K562 (cell line): ENCODE data around the gene SLC16A6. TPM values are rescaled to one million over a fixed set of nuclear protein-coding genes. Genes with fewer than 3 reads are reported as not detected.

Experiments
- ETV1 ChIP-seq: fragments of 450-650 bp; conservative IDR thresholded peaks from 2 replicates; pipeline ENCODE4 v1.6.1; 2016; ENCODE audit warnings: missing genetic modification characterization, control low read depth, low read depth, missing compliant biosample characterization
- FOSL1 ChIP-seq: fragments of 200-800 bp; sonication (Bioruptor generic); conservative IDR thresholded peaks from 2 replicates; pipeline ENCODE4 v1.6.1; 2016; ENCODE audit warnings: missing genetic modification characterization, missing compliant biosample characterization
- KDM5B ChIP-seq: fragments of 200-600 bp; sonication (generic); IDR thresholded peaks from 2 replicates; pipeline ENCODE4 v1.6.1; 2012; ENCODE audit warnings: low read depth, mild to moderate bottlenecking, moderate library complexity, low read length, control low read depth, inconsistent platforms; ENCODE audit not compliant: insufficient replicate concordance
- RNF2 ChIP-seq: sonication (generic); IDR thresholded peaks from 2 replicates; pipeline ENCODE4 v1.6.1; 2016
- polyA plus RNA-seq, 8 experiments: library from polyadenylated mRNA; depleted of rRNA in 4 of 8; stranded (reverse) in 5 of 8; unstranded in 3 of 8; fragments of >200 nt; fragmentation: Nextera tagmentation in 2 of 8; fragmentation: Illumina TruSeq in 1 of 8; extraction: Ambion mirVana in 2 of 8; extraction: Trizol in 1 of 8; gene quantifications; 2 replicates each; pipeline versions ENCODE4 v1.2.1 to v1.2.3, GENCODE V29; 2011 to 2014; ENCODE audit warnings: inconsistent platforms in 1 of 8, missing spikeins in 1 of 8
- total RNA-seq, 7 experiments: library from RNA; depleted of rRNA in 6 of 7; stranded (reverse); fragments of >200 nt in 6 of 7; fragmentation: Illumina TruSeq in 2 of 7; extraction: Trizol in 2 of 7; gene quantifications; 2 replicates each; pipeline versions ENCODE4 v1.2.1 to v1.2.3, GENCODE V29; 2011 to 2021; ENCODE audit warnings: low replicate concordance in 1 of 7
- TF ChIP-seq, protein P1 (sequence below): fragments of 450-650 bp; IDR thresholded peaks from 2 replicates; pipeline ENCODE4 v1.6.1; 2016; ENCODE audit warnings: mild to moderate bottlenecking, moderate library complexity
- TF ChIP-seq, protein P2 (sequence below): fragments of 250-450 bp; sonication (Bioruptor Pico); IDR thresholded peaks from 2 replicates; pipeline ENCODE4 v1.4.0; 2020; ENCODE audit warnings: mild to moderate bottlenecking, moderate library complexity
- TF ChIP-seq, protein P3 (sequence below): fragments of 450-650 bp; IDR thresholded peaks from 2 replicates; pipeline ENCODE4 v1.6.1; 2017; ENCODE audit warnings: antibody characterized with exemption, mild to moderate bottlenecking

SLC16A6 gene
- total and polyA plus RNA-seq, 9 of the 15 experiments (the other 6 are each of a cell fraction or from before 2014, with no cell fraction given), result 0.05 to 0.31 (median 0.15) TPM

DNA sequence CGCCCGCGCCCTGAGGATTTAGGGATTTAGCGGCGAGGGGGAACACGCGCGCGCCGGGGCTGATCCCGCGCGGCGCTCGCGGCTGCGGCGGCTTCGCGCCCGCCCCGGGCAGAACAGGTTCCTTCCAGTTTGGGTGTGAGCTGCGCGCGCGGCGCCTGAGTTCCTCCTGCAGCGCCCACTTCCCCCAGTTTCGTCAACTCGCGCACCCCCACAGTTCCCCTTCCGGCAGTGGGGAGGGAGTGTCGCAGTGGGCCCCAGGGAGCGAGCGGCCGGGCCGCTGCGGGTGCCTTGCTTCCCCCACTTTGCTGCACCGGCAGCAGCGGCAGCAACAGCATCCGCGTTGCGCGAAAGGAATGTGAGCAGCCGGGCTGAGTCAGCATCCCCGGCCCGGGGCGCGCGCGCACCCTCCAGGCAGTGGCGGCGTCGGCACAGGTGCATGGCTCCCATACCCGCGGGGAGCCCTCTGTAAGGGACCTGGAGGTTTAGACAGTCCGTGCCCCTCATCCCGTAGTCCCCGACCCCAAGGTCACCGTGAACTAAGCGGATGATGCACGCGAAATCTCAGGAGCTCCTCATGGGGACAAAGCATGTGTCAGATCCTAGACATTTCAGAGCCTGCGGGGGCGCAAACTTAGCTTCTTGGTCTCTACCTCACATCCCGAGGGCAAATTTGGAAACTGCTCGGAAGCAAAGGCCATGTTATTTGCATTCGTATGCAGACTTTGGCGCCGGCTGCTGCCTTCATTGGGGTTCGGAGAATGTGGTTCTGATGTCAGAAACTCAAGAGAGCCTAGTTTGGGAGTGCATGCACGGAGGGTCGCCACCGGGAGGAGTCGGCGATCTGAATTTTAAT lies 1.1 kb upstream of the SLC16A6 start (continued):
- TF ChIP-seq, protein P1, sequence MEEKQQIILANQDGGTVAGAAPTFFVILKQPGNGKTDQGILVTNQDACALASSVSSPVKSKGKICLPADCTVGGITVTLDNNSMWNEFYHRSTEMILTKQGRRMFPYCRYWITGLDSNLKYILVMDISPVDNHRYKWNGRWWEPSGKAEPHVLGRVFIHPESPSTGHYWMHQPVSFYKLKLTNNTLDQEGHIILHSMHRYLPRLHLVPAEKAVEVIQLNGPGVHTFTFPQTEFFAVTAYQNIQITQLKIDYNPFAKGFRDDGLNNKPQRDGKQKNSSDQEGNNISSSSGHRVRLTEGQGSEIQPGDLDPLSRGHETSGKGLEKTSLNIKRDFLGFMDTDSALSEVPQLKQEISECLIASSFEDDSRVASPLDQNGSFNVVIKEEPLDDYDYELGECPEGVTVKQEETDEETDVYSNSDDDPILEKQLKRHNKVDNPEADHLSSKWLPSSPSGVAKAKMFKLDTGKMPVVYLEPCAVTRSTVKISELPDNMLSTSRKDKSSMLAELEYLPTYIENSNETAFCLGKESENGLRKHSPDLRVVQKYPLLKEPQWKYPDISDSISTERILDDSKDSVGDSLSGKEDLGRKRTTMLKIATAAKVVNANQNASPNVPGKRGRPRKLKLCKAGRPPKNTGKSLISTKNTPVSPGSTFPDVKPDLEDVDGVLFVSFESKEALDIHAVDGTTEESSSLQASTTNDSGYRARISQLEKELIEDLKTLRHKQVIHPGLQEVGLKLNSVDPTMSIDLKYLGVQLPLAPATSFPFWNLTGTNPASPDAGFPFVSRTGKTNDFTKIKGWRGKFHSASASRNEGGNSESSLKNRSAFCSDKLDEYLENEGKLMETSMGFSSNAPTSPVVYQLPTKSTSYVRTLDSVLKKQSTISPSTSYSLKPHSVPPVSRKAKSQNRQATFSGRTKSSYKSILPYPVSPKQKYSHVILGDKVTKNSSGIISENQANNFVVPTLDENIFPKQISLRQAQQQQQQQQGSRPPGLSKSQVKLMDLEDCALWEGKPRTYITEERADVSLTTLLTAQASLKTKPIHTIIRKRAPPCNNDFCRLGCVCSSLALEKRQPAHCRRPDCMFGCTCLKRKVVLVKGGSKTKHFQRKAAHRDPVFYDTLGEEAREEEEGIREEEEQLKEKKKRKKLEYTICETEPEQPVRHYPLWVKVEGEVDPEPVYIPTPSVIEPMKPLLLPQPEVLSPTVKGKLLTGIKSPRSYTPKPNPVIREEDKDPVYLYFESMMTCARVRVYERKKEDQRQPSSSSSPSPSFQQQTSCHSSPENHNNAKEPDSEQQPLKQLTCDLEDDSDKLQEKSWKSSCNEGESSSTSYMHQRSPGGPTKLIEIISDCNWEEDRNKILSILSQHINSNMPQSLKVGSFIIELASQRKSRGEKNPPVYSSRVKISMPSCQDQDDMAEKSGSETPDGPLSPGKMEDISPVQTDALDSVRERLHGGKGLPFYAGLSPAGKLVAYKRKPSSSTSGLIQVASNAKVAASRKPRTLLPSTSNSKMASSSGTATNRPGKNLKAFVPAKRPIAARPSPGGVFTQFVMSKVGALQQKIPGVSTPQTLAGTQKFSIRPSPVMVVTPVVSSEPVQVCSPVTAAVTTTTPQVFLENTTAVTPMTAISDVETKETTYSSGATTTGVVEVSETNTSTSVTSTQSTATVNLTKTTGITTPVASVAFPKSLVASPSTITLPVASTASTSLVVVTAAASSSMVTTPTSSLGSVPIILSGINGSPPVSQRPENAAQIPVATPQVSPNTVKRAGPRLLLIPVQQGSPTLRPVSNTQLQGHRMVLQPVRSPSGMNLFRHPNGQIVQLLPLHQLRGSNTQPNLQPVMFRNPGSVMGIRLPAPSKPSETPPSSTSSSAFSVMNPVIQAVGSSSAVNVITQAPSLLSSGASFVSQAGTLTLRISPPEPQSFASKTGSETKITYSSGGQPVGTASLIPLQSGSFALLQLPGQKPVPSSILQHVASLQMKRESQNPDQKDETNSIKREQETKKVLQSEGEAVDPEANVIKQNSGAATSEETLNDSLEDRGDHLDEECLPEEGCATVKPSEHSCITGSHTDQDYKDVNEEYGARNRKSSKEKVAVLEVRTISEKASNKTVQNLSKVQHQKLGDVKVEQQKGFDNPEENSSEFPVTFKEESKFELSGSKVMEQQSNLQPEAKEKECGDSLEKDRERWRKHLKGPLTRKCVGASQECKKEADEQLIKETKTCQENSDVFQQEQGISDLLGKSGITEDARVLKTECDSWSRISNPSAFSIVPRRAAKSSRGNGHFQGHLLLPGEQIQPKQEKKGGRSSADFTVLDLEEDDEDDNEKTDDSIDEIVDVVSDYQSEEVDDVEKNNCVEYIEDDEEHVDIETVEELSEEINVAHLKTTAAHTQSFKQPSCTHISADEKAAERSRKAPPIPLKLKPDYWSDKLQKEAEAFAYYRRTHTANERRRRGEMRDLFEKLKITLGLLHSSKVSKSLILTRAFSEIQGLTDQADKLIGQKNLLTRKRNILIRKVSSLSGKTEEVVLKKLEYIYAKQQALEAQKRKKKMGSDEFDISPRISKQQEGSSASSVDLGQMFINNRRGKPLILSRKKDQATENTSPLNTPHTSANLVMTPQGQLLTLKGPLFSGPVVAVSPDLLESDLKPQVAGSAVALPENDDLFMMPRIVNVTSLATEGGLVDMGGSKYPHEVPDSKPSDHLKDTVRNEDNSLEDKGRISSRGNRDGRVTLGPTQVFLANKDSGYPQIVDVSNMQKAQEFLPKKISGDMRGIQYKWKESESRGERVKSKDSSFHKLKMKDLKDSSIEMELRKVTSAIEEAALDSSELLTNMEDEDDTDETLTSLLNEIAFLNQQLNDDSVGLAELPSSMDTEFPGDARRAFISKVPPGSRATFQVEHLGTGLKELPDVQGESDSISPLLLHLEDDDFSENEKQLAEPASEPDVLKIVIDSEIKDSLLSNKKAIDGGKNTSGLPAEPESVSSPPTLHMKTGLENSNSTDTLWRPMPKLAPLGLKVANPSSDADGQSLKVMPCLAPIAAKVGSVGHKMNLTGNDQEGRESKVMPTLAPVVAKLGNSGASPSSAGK, result peak; percentile 77
- TF ChIP-seq RNF2 (no peak), ETV1 (tag) (peak; percentile 84), FOSL1 (tag) (peak; percentile 53), KDM5B (peak; percentile 75)
- TF ChIP-seq, protein P2, sequence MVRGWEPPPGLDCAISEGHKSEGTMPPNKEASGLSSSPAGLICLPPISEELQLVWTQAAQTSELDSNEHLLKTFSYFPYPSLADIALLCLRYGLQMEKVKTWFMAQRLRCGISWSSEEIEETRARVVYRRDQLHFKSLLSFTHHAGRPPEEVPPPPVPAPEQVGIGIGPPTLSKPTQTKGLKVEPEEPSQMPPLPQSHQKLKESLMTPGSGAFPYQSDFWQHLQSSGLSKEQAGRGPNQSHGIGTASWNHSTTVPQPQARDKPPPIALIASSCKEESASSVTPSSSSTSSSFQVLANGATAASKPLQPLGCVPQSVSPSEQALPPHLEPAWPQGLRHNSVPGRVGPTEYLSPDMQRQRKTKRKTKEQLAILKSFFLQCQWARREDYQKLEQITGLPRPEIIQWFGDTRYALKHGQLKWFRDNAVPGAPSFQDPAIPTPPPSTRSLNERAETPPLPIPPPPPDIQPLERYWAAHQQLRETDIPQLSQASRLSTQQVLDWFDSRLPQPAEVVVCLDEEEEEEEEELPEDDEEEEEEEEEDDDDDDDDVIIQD (CRISPR knock-in tag), result no peak
- TF ChIP-seq, protein P3, sequence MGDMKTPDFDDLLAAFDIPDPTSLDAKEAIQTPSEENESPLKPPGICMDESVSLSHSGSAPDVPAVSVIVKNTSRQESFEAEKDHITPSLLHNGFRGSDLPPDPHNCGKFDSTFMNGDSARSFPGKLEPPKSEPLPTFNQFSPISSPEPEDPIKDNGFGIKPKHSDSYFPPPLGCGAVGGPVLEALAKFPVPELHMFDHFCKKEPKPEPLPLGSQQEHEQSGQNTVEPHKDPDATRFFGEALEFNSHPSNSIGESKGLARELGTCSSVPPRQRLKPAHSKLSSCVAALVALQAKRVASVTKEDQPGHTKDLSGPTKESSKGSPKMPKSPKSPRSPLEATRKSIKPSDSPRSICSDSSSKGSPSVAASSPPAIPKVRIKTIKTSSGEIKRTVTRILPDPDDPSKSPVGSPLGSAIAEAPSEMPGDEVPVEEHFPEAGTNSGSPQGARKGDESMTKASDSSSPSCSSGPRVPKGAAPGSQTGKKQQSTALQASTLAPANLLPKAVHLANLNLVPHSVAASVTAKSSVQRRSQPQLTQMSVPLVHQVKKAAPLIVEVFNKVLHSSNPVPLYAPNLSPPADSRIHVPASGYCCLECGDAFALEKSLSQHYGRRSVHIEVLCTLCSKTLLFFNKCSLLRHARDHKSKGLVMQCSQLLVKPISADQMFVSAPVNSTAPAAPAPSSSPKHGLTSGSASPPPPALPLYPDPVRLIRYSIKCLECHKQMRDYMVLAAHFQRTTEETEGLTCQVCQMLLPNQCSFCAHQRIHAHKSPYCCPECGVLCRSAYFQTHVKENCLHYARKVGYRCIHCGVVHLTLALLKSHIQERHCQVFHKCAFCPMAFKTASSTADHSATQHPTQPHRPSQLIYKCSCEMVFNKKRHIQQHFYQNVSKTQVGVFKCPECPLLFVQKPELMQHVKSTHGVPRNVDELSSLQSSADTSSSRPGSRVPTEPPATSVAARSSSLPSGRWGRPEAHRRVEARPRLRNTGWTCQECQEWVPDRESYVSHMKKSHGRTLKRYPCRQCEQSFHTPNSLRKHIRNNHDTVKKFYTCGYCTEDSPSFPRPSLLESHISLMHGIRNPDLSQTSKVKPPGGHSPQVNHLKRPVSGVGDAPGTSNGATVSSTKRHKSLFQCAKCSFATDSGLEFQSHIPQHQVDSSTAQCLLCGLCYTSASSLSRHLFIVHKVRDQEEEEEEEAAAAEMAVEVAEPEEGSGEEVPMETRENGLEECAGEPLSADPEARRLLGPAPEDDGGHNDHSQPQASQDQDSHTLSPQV, result 0 out of 2 replicates have a peak, but pooled peaks have one; percentile 13
